SH-SY5Y (cell line): ENCODE data around the gene GSK3B.

ENCODE experiments used
- GATA2 ChIP-seq: IDR thresholded peaks from 2 replicates; pipeline ENCODE4 v1.6.1; 2011; ENCODE audit warnings: mild to moderate bottlenecking, low read depth, low read length
- GATA3 ChIP-seq: IDR thresholded peaks from 2 replicates; pipeline ENCODE4 v1.6.1; 2011; ENCODE audit warnings: low read depth, mild to moderate bottlenecking, low read length, moderate library complexity

DNA sequence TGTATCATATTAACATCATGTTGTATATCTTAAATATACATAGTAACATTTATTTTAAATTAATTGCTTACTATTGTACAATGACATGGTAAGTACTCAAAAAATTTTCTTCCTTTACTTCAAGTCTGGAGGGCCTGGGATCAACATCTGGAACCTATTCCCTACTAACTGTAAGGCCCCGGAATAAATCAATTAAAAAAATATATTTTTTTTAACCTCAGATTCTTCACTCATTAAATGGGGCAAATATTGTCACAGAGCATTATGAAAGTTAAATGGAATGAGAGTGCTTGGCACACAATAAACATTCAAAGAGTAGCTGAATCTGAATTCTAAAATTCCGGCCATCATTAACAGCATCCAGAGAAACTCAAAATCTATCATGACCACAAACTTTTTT lies 16.5 kb downstream of the GSK3B start:
- TF ChIP-seq GATA2 (no peak), GATA3 (no peak)
